Smooth muscle cell (in vitro differentiated cells): ENCODE measurements around the gene MEF2D. TPM values are rescaled to one million over a fixed set of nuclear protein-coding genes. Genes with fewer than 3 reads are reported as not detected.

Source experiments
- DNase-seq: peaks from one replicate; lab custom pipeline; 2025; ENCODE audit not compliant: unreplicated experiment; lab: John Stamatoyannopoulos, UW
- H2AFZ ChIP-seq: fragments of 200-600 bp; sonication (generic); 2 replicates; pipeline ENCODE4 v1.6.0; 2016; ENCODE audit warnings: antibody characterized with exemption, low read depth, mild to moderate bottlenecking
- H3F3A ChIP-seq: fragments of 200-600 bp; sonication (generic); 2 replicates; pipeline ENCODE4 v1.6.0; 2017; ENCODE audit warnings: antibody characterized with exemption, low read depth
- H3K27ac ChIP-seq: fragments of 200-600 bp; sonication (generic); 2 replicates; pipeline ENCODE4 v1.5.1; 2016; ENCODE audit warnings: low read depth, mild to moderate bottlenecking
- H3K27me3 ChIP-seq: fragments of 200-600 bp; sonication (generic); 2 replicates; pipeline ENCODE4 v1.6.1; 2016; ENCODE audit warnings: low read depth, mild to moderate bottlenecking
- H3K36me3 ChIP-seq: fragments of 200-600 bp; sonication (generic); 2 replicates; pipeline ENCODE4 v1.5.1; 2016; ENCODE audit warnings: low read depth
- H3K4me1 ChIP-seq: fragments of 200-600 bp; sonication (generic); 2 replicates; pipeline ENCODE4 v1.5.1; 2016; ENCODE audit warnings: low read depth
- H3K4me2 ChIP-seq: fragments of 200-600 bp; sonication (generic); 2 replicates; pipeline ENCODE4 v1.6.0; 2016; ENCODE audit warnings: mild to moderate bottlenecking
- H3K4me3 ChIP-seq: fragments of 200-600 bp; sonication (generic); 2 replicates; pipeline ENCODE4 v1.5.1; 2016; ENCODE audit warnings: mild to moderate bottlenecking
- H3K79me2 ChIP-seq: fragments of 200-600 bp; sonication (generic); 2 replicates; pipeline ENCODE4 v1.6.0; 2016; ENCODE audit warnings: low read depth, mild to moderate bottlenecking
- H3K9ac ChIP-seq: fragments of 200-600 bp; sonication (generic); 2 replicates; pipeline ENCODE4 v1.6.0; 2016; ENCODE audit warnings: low read depth
- H3K9me3 ChIP-seq: fragments of 200-600 bp; sonication (generic); replicated peaks from 2 replicates; pipeline ENCODE4 v1.5.1; 2016; ENCODE audit warnings: low read depth
- H4K20me1 ChIP-seq: fragments of 200-600 bp; sonication (generic); 2 replicates; pipeline ENCODE4 v1.6.0; 2016; ENCODE audit warnings: low read depth
- WGBS: methylation state at CpG from one replicate; pipeline ENCODE4 v1.1.7; 2016; ENCODE audit warnings: low lambda C conversion rate; 5-methylcytosine and 5-hydroxymethylcytosine counted together
- polyA plus RNA-seq: library from polyadenylated mRNA; unstranded; fragments of >200 nt; fragmentation: Nextera tagmentation; extraction: Ambion mirVana; gene quantifications from 2 replicates; pipeline ENCODE4 v1.2.1, GENCODE V29; 2016
- total RNA-seq: library from RNA; depleted of rRNA; stranded (reverse); fragments of >200 nt; gene quantifications from 2 replicates; pipeline ENCODE4 v1.2.3, GENCODE V29; 2014
- TF ChIP-seq, protein P1 (sequence below): fragments of 200-600 bp; sonication (generic); IDR thresholded peaks from 2 replicates; pipeline ENCODE4 v1.5.1; 2017; ENCODE audit warnings: borderline replicate concordance, mild to moderate bottlenecking, antibody characterized with exemption; ENCODE audit not compliant: insufficient read depth, poor library complexity, severe bottlenecking

The MEF2D gene
- total and polyA plus RNA-seq, 2 experiments from 2014 or later = 23.2 to 45.6 TPM

DNA sequence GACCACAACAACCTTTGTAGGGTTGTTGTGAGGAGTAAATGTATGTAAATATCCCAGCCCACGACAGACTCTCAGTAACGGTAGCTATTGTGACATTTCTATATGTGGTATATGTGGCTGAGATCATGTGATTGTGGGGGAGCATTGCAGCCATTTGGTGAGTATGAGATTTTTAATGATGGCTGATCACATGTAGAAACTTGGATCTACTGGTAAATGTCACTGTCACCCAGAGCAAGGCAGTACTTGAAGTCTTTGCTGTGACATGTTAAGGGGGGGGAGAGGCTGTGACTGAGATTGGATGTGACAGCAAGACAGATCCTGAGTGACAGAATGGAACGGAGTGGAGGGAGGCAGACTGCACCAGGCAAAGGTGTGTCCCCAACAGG lies 23.9 kb upstream of the MEF2D start:
- Histone ChIP-seq H3K4me3 (no peak overlapping the region), H3K4me1 (no peaks in the 10 kb centered on the region), H3K4me2 (no peak overlapping the region), H4K20me1 (no peaks in the 10 kb centered on the region), H3K9ac (no peak overlapping the region), H3K36me3 (no peaks in the 10 kb centered on the region), H3K9me3 (no peaks in the 10 kb centered on the region), H2AFZ (no peak overlapping the region), H3K27me3 (no peaks in the 10 kb centered on the region), H3F3A (no peaks in the 10 kb centered on the region), H3K79me2 (no peaks in the 10 kb centered on the region), H3K27ac (no peak overlapping the region)
- DNase-seq = no peak
- 50% methylated on average over 3 of the region's 3 CpGs for WGBS
- TF ChIP-seq, protein P1, sequence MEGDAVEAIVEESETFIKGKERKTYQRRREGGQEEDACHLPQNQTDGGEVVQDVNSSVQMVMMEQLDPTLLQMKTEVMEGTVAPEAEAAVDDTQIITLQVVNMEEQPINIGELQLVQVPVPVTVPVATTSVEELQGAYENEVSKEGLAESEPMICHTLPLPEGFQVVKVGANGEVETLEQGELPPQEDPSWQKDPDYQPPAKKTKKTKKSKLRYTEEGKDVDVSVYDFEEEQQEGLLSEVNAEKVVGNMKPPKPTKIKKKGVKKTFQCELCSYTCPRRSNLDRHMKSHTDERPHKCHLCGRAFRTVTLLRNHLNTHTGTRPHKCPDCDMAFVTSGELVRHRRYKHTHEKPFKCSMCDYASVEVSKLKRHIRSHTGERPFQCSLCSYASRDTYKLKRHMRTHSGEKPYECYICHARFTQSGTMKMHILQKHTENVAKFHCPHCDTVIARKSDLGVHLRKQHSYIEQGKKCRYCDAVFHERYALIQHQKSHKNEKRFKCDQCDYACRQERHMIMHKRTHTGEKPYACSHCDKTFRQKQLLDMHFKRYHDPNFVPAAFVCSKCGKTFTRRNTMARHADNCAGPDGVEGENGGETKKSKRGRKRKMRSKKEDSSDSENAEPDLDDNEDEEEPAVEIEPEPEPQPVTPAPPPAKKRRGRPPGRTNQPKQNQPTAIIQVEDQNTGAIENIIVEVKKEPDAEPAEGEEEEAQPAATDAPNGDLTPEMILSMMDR = no peak

DNA sequence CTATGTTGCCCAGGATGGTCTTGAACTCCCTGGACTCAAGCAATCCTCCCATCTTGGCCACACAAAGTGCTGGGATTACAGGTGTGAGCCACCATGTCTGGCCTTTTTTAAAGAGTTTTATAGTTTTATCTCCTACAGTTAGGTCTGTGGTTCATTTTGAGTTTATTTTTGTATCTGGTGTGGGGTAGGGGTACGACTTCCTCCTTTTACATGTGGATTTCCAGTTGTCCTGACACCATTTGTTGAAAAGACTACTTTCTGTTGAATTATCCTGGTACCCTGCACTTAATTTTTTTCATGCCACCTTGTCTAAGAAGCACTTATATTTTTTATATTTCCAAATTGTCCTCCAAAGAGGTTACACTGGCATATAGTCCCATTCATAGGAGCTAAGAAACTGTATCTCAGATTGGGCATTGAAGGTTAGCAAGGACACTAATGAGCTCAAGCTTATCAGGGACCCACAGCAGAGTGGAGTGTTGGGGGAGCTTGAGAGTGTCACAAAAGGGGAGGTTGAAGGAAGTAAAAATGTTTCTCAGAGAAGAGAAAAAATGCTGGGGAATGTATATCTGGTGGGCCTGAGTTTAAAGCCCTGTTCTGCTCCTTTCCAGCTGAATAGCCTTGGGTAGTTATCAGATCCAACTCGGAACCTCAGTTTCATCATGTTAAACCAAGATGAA lies 23.4 kb upstream of the MEF2D start:
- Histone ChIP-seq H3F3A (no peaks in the 10 kb centered on the region), H3K4me2 (no peak overlapping the region), H3K4me1 (no peaks in the 10 kb centered on the region), H3K4me3 (no peak overlapping the region), H3K36me3 (no peaks in the 10 kb centered on the region), H3K79me2 (no peaks in the 10 kb centered on the region), H3K27ac (no peak overlapping the region), H3K9me3 (no peaks in the 10 kb centered on the region), H4K20me1 (no peaks in the 10 kb centered on the region), H3K9ac (no peak overlapping the region), H2AFZ (no peak overlapping the region), H3K27me3 (no peaks in the 10 kb centered on the region)
- 78% methylated on average over 2 of the region's 2 CpGs for WGBS
- TF ChIP-seq, protein P1 = no peak
- no peak for DNase-seq

DNA sequence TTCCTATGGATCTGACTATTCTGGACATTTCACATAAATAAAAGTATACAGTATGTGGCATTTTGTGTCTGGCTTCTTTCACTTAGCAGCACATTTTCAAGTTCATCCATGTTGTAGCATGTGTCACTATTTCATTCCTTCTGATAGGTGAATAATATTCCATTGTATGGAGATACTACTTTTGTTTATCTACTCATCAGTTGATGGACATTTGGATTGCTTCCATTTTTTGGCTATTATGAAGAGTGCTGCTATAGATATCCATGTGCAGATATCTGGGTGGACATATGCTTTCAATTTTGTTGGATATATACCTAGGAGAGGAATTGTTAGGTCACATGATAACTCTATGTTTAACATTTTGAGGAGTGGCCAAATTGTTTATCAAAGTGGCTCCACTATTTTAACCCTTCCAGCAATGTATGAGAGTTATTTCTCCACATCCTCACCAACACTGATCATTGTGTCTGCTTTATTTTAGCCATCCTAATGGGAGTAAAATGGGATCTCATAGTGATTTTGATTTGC lies 21.9 kb upstream of the MEF2D start:
- no peaks in the 10 kb centered on the region for H3K27me3 ChIP-seq
- H3K9me3 ChIP-seq = no peaks in the 10 kb centered on the region
- no peaks in the 10 kb centered on the region for H3K79me2 ChIP-seq
- no peak overlapping the region for H3K4me3 ChIP-seq
- H3F3A ChIP-seq = no peaks in the 10 kb centered on the region
- DNase-seq = no peak
- H3K9ac ChIP-seq = no peak overlapping the region
- no peak overlapping the region for H3K27ac ChIP-seq
- no peaks in the 10 kb centered on the region for H4K20me1 ChIP-seq
- TF ChIP-seq, protein P1 = no peak
- H3K4me2 ChIP-seq = no peak overlapping the region
- no peaks in the 10 kb centered on the region for H3K36me3 ChIP-seq
- H2AFZ ChIP-seq = no peak overlapping the region
- no peaks in the 10 kb centered on the region for H3K4me1 ChIP-seq

DNA sequence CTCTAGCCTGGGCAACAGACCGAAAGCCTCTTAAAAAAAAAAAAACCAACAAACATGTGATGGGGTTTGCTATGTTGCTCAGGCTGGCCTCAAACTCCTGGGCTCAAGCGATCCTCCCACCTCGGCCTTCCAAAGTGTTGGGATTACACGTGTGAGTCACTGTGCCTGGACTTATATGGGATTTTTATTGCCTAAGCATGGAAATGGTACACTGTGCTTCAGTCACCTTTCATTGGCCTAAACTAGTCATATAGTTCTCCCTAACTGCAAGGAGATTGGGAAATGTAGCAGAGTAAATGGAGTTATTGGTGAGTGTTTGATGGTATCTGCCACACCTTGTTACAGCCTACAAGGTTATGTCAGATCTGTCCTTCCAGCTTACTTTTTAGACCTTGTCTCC lies 17.2 kb upstream of the MEF2D start:
- no peaks in the 10 kb centered on the region for H3K9me3 ChIP-seq
- no peaks in the 10 kb centered on the region for H3K4me1 ChIP-seq
- H3K27me3 ChIP-seq = no peaks in the 10 kb centered on the region
- H3K9ac ChIP-seq = no peak overlapping the region
- H3K27ac ChIP-seq = no peak overlapping the region
- no peaks in the 10 kb centered on the region for H4K20me1 ChIP-seq
- H2AFZ ChIP-seq = no peak overlapping the region
- H3K79me2 ChIP-seq = no peaks in the 10 kb centered on the region
- H3F3A ChIP-seq = no peaks in the 10 kb centered on the region
- TF ChIP-seq, protein P1 = no peak
- WGBS = 49% methylated on average over 4 of the region's 4 CpGs
- no peaks in the 10 kb centered on the region for H3K36me3 ChIP-seq
- no peak overlapping the region for H3K4me2 ChIP-seq
- DNase-seq = no peak
- no peak overlapping the region for H3K4me3 ChIP-seq
